Uterus (tissue), 2 donors: ENCODE data around the gene XRCC4.

Source experiments
- CTCF ChIP-seq, 4 experiments: fragments of 200-600 bp in 2 of 4; fragments of 450-650 bp in 2 of 4; sonication (generic) in 2 of 4; IDR thresholded peaks; one replicate each; pipeline ENCODE4 v1.5.1; 2016 to 2019; ENCODE audit warnings: antibody characterized with exemption in 4 of 4, mild to moderate bottlenecking in 2 of 4, moderate library complexity in 1 of 4
- POLR2A ChIP-seq, 2 donors: fragments of 450-650 bp; IDR thresholded peaks; one replicate each; pipeline ENCODE4 v1.6.1; 2016; ENCODE audit warnings: antibody characterized with exemption in 2 of 2, mild to moderate bottlenecking in 1 of 2, moderate library complexity in 1 of 2

- TF ChIP-seq POLR2A (IDR thresholded peaks at IDR 0.05): no peak
- no peak for TF ChIP-seq CTCF (IDR thresholded peaks at IDR 0.05)
Observed at GRCh38 chr5:83099001-83099400, 21.7 kb downstream of the XRCC4 start.
